ENCODE measurements around the gene E2F8.
"Not testable (repeated sequence)": the region's sequence is repeated elsewhere in the genome, so short reads cannot be mapped to it uniquely, and the experiment has no call there.

DNA sequence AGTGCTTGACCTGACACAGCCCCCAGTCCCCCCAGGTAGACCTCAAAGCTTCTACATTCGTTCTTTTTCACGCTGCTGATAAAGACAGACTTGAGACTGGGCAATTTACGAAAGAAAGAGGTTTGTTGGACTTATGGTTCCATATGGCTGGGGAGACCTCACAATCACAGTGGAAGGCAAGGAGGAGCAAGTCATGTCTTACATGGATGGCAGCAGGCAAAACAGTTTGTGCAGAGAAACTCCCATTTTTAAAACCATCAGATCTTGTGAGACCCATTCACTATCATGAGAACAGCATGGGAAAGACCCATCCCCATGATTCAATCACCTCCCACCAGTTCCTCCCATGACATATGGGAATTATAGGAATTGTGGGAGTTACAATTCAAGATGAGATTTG, 13.7 kb upstream of the E2F8 start:
- TF ChIP-seq, protein P1, sequence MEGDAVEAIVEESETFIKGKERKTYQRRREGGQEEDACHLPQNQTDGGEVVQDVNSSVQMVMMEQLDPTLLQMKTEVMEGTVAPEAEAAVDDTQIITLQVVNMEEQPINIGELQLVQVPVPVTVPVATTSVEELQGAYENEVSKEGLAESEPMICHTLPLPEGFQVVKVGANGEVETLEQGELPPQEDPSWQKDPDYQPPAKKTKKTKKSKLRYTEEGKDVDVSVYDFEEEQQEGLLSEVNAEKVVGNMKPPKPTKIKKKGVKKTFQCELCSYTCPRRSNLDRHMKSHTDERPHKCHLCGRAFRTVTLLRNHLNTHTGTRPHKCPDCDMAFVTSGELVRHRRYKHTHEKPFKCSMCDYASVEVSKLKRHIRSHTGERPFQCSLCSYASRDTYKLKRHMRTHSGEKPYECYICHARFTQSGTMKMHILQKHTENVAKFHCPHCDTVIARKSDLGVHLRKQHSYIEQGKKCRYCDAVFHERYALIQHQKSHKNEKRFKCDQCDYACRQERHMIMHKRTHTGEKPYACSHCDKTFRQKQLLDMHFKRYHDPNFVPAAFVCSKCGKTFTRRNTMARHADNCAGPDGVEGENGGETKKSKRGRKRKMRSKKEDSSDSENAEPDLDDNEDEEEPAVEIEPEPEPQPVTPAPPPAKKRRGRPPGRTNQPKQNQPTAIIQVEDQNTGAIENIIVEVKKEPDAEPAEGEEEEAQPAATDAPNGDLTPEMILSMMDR (IDR thresholded peaks at IDR 0.05; ENCODE audit: poor library complexity, severe bottlenecking), result not testable (repeated sequence)
- not testable (repeated sequence) for TF ChIP-seq EZH2 (IDR thresholded peaks at IDR 0.05; ENCODE audit: borderline replicate concordance, insufficient read depth, low read length, poor library complexity, severe bottlenecking); MXI1 (conservative IDR thresholded peaks at IDR 0.05; ENCODE audit: poor library complexity, severe bottlenecking); EP300 (conservative IDR thresholded peaks at IDR 0.05; ENCODE audit: poor library complexity, severe bottlenecking); POLR2AphosphoS5 (IDR thresholded peaks at IDR 0.05); RAD21 (conservative IDR thresholded peaks at IDR 0.05); TAF1 (IDR thresholded peaks at IDR 0.05; ENCODE audit: low read depth)
- TF ChIP-seq, protein P2, sequence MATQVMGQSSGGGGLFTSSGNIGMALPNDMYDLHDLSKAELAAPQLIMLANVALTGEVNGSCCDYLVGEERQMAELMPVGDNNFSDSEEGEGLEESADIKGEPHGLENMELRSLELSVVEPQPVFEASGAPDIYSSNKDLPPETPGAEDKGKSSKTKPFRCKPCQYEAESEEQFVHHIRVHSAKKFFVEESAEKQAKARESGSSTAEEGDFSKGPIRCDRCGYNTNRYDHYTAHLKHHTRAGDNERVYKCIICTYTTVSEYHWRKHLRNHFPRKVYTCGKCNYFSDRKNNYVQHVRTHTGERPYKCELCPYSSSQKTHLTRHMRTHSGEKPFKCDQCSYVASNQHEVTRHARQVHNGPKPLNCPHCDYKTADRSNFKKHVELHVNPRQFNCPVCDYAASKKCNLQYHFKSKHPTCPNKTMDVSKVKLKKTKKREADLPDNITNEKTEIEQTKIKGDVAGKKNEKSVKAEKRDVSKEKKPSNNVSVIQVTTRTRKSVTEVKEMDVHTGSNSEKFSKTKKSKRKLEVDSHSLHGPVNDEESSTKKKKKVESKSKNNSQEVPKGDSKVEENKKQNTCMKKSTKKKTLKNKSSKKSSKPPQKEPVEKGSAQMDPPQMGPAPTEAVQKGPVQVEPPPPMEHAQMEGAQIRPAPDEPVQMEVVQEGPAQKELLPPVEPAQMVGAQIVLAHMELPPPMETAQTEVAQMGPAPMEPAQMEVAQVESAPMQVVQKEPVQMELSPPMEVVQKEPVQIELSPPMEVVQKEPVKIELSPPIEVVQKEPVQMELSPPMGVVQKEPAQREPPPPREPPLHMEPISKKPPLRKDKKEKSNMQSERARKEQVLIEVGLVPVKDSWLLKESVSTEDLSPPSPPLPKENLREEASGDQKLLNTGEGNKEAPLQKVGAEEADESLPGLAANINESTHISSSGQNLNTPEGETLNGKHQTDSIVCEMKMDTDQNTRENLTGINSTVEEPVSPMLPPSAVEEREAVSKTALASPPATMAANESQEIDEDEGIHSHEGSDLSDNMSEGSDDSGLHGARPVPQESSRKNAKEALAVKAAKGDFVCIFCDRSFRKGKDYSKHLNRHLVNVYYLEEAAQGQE (IDR thresholded peaks at IDR 0.05; ENCODE audit: borderline replicate concordance), result not testable (repeated sequence)

Measured in neural cell (in vitro differentiated cells).